GM23338 (cell line): ENCODE data around the gene LRRC27. TPM values are rescaled to one million over a fixed set of nuclear protein-coding genes. Genes with fewer than 3 reads are reported as not detected.

Experiments
- ATAC-seq: fragments of 200-7000 bp; cut with Tn5 transposase; 3 replicates; pipeline ENCODE4 v1.9.1; 2020
- DNase-seq: peaks from one replicate; pipeline ENCODE4 v3.0.0-alpha.2; 2015; ENCODE audit warnings: low spot score
- H2AFZ ChIP-seq: fragments of 200-600 bp; sonication (generic); 2 replicates; pipeline ENCODE4 v1.8.0; 2016; ENCODE audit warnings: antibody characterized with exemption, mild to moderate bottlenecking, moderate library complexity
- H3F3A ChIP-seq: fragments of 200-600 bp; sonication (generic); replicated peaks from 2 replicates; pipeline ENCODE4 v1.8.0; 2017; ENCODE audit warnings: antibody characterized with exemption, mixed run types, low read depth
- H3K27ac ChIP-seq: fragments of 200-600 bp; sonication (generic); 2 replicates; pipeline ENCODE4 v1.6.1; 2016; ENCODE audit warnings: low read depth
- H3K27me3 ChIP-seq: fragments of 200-600 bp; sonication (generic); 2 replicates; pipeline ENCODE4 v1.8.0; 2016; ENCODE audit warnings: mild to moderate bottlenecking, mixed run types, moderate library complexity; ENCODE audit not compliant: insufficient read depth
- H3K36me3 ChIP-seq: fragments of 200-600 bp; sonication (generic); 2 replicates; pipeline ENCODE4 v1.8.0; 2016; ENCODE audit warnings: mild to moderate bottlenecking; ENCODE audit not compliant: insufficient read depth
- H3K4me1 ChIP-seq: fragments of 200-600 bp; sonication (generic); 2 replicates; pipeline ENCODE4 v1.8.0; 2016; ENCODE audit warnings: mild to moderate bottlenecking, moderate library complexity; ENCODE audit not compliant: insufficient read depth
- H3K4me2 ChIP-seq: fragments of 200-600 bp; sonication (generic); 2 replicates; pipeline ENCODE4 v1.7.1; 2017; ENCODE audit warnings: mixed run types
- H3K4me3 ChIP-seq: fragments of 200-600 bp; sonication (generic); 2 replicates; pipeline ENCODE4 v1.6.1; 2016; ENCODE audit warnings: mixed run types
- H3K79me2 ChIP-seq: fragments of 200-600 bp; sonication (generic); replicated peaks from 2 replicates; pipeline ENCODE4 v1.8.0; 2017; ENCODE audit warnings: mild to moderate bottlenecking; ENCODE audit not compliant: insufficient read depth
- H3K9me2 ChIP-seq: fragments of 200-600 bp; sonication (generic); 2 replicates; pipeline ENCODE4 v1.8.0; 2017; ENCODE audit not compliant: insufficient read depth
- H4K20me1 ChIP-seq: fragments of 200-600 bp; sonication (generic); replicated peaks from 2 replicates; pipeline ENCODE4 v1.8.0; 2017; ENCODE audit warnings: mild to moderate bottlenecking; ENCODE audit not compliant: insufficient read depth
- H3K27ac Mint-ChIP-seq: 2 replicates; pipeline ENCODE4 v1.8.0; 2020; ENCODE audit warnings: inconsistent platforms, mild to moderate bottlenecking, moderate library complexity, mixed read lengths
- H3K27me3 Mint-ChIP-seq: 3 replicates; pipeline ENCODE4 v1.8.0; 2022; ENCODE audit warnings: low read depth, mild to moderate bottlenecking, moderate library complexity, mixed read lengths, inconsistent platforms; ENCODE audit not compliant: insufficient read depth, poor library complexity
- H3K36me3 Mint-ChIP-seq: 3 replicates; pipeline ENCODE4 v1.8.0; 2021; ENCODE audit warnings: low read depth, mild to moderate bottlenecking, inconsistent platforms, moderate library complexity, mixed read lengths
- H3K4me1 Mint-ChIP-seq: 3 replicates; pipeline ENCODE4 v1.8.0; 2020; ENCODE audit warnings: mild to moderate bottlenecking, inconsistent platforms, mixed read lengths
- H3K4me3 Mint-ChIP-seq: 3 replicates; pipeline ENCODE4 v1.8.0; 2021; ENCODE audit warnings: moderate library complexity, mild to moderate bottlenecking, inconsistent platforms, mixed read lengths
- H3K9me3 Mint-ChIP-seq: 3 replicates; pipeline ENCODE4 v1.8.0; 2020; ENCODE audit warnings: moderate library complexity, mild to moderate bottlenecking, inconsistent platforms, mixed read lengths
- CREB1 ChIP-seq: fragments of 250-450 bp; sonication (Bioruptor Pico); IDR thresholded peaks from 2 replicates; pipeline ENCODE4 v1.5.0; 2020; ENCODE audit warnings: low read depth, mild to moderate bottlenecking, moderate library complexity
- EZH2 ChIP-seq: fragments of 200-600 bp; sonication (generic); IDR thresholded peaks from one replicate; pipeline ENCODE4 v1.8.0; 2017; ENCODE audit warnings: antibody characterized with exemption, mild to moderate bottlenecking, low read depth; ENCODE audit not compliant: unreplicated experiment
- EZH2phosphoT487 ChIP-seq: fragments of 200-600 bp; sonication (generic); IDR thresholded peaks from one replicate; pipeline ENCODE4 v1.8.1; 2018; ENCODE audit warnings: antibody characterized with exemption; ENCODE audit not compliant: unreplicated experiment
- JUNB ChIP-seq: IDR thresholded peaks from one replicate; pipeline ENCODE4 v1.6.1; 2016; ENCODE audit warnings: antibody characterized with exemption; ENCODE audit not compliant: unreplicated experiment
- NANOG ChIP-seq: IDR thresholded peaks from 2 replicates; pipeline ENCODE4 v1.6.1; 2016; ENCODE audit warnings: antibody characterized with exemption, borderline replicate concordance
- POLR2AphosphoS5 ChIP-seq: IDR thresholded peaks from 2 replicates; pipeline ENCODE4 v1.6.1; 2016; ENCODE audit warnings: antibody characterized with exemption, low read depth
- STAT1 ChIP-seq: IDR thresholded peaks from one replicate; pipeline ENCODE4 v1.6.1; 2016; ENCODE audit warnings: antibody characterized with exemption; ENCODE audit not compliant: unreplicated experiment
- ZNF114 ChIP-seq: fragments of 250-450 bp; sonication (Bioruptor Pico); IDR thresholded peaks from 2 replicates; pipeline ENCODE4 v1.5.0; 2020; ENCODE audit warnings: mild to moderate bottlenecking, moderate library complexity
- ZNF331 ChIP-seq: fragments of 250-450 bp; sonication (Bioruptor Pico); IDR thresholded peaks from 2 replicates; pipeline ENCODE4 v1.5.0; 2020; ENCODE audit warnings: low read depth, mild to moderate bottlenecking, moderate library complexity
- polyA plus RNA-seq: library from polyadenylated mRNA; unstranded; fragments of >200 nt; fragmentation: Nextera tagmentation; extraction: Ambion mirVana; gene quantifications from 2 replicates; pipeline ENCODE4 v1.2.1, GENCODE V29; 2016
- total RNA-seq: library from RNA; depleted of rRNA; stranded (reverse); fragments of >200 nt; shearing (Covaris generic); gene quantifications from 2 replicates; pipeline ENCODE4 v1.2.3, GENCODE V29; 2014
- TF ChIP-seq, protein P1 (sequence below): IDR thresholded peaks from one replicate; pipeline ENCODE4 v1.6.1; 2018; ENCODE audit warnings: antibody characterized with exemption; ENCODE audit not compliant: unreplicated experiment
- TF ChIP-seq, protein P2 (sequence below): fragments of 250-450 bp; sonication (Bioruptor Pico); IDR thresholded peaks from 2 replicates; pipeline ENCODE4 v1.5.0; 2020; ENCODE audit warnings: mild to moderate bottlenecking, moderate library complexity
- TF ChIP-seq, protein P3 (sequence below): IDR thresholded peaks from 2 replicates; pipeline ENCODE4 v1.6.1; 2016; ENCODE audit warnings: antibody characterized with exemption
- TF ChIP-seq, protein P4 (sequence below), 2 experiments: fragments of 200-600 bp in 1 of 2; sonication (generic) in 1 of 2; conservative IDR thresholded peaks; 2 replicates each; pipeline versions ENCODE4 v1.5.1 to v1.6.1; 2016 to 2017; ENCODE audit warnings: antibody characterized with exemption in 2 of 2, low read depth in 2 of 2, mild to moderate bottlenecking in 2 of 2, moderate library complexity in 1 of 2

Gene LRRC27
- total and polyA plus RNA-seq, 2 experiments from 2014 or later: 2.9 to 3.5 TPM

DNA sequence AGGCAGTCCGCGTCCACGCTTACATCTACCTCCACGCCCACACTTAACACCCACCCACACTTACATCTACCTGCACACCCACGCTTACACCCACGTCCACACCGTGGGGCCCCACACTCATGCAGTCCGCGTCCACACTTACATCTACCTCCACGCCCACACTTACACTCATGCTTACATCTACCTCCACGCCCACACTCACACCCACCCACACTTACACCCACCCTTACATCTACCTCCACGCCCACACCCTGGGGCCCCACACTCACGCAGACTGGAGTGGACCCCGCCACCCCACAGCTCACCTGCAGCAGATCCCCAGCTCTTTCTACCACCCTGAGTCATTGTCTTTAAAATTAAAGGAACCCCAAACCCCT is 32.6 kb downstream of the LRRC27 start:
- H2AFZ ChIP-seq: no peak overlapping the region
- Mint-ChIP-seq H3K36me3 (no peaks in the 10 kb centered on the region), H3K4me1 (peaks cover 17% of the 10 kb centered on the region), H3K4me3 (no peak overlapping the region), H3K27me3 (peaks cover 9% of the 10 kb centered on the region), H3K27ac (no peak overlapping the region), H3K9me3 (no peaks in the 10 kb centered on the region)
- H3K79me2 ChIP-seq: no peaks in the 10 kb centered on the region
- no peak for ATAC-seq
- H3K9me2 ChIP-seq: no peaks in the 10 kb centered on the region
- no peak for DNase-seq
- TF ChIP-seq, protein P1, sequence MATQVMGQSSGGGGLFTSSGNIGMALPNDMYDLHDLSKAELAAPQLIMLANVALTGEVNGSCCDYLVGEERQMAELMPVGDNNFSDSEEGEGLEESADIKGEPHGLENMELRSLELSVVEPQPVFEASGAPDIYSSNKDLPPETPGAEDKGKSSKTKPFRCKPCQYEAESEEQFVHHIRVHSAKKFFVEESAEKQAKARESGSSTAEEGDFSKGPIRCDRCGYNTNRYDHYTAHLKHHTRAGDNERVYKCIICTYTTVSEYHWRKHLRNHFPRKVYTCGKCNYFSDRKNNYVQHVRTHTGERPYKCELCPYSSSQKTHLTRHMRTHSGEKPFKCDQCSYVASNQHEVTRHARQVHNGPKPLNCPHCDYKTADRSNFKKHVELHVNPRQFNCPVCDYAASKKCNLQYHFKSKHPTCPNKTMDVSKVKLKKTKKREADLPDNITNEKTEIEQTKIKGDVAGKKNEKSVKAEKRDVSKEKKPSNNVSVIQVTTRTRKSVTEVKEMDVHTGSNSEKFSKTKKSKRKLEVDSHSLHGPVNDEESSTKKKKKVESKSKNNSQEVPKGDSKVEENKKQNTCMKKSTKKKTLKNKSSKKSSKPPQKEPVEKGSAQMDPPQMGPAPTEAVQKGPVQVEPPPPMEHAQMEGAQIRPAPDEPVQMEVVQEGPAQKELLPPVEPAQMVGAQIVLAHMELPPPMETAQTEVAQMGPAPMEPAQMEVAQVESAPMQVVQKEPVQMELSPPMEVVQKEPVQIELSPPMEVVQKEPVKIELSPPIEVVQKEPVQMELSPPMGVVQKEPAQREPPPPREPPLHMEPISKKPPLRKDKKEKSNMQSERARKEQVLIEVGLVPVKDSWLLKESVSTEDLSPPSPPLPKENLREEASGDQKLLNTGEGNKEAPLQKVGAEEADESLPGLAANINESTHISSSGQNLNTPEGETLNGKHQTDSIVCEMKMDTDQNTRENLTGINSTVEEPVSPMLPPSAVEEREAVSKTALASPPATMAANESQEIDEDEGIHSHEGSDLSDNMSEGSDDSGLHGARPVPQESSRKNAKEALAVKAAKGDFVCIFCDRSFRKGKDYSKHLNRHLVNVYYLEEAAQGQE: no peak
- TF ChIP-seq EZH2phosphoT487 (no peak), EZH2 (no peak), ZNF331 (CRISPR knock-in tag) (no peak), NANOG (no peak), JUNB (no peak), ZNF114 (CRISPR knock-in tag) (no peak), CREB1 (CRISPR knock-in tag) (no peak), POLR2AphosphoS5 (no peak), STAT1 (no peak)
- TF ChIP-seq, protein P2, sequence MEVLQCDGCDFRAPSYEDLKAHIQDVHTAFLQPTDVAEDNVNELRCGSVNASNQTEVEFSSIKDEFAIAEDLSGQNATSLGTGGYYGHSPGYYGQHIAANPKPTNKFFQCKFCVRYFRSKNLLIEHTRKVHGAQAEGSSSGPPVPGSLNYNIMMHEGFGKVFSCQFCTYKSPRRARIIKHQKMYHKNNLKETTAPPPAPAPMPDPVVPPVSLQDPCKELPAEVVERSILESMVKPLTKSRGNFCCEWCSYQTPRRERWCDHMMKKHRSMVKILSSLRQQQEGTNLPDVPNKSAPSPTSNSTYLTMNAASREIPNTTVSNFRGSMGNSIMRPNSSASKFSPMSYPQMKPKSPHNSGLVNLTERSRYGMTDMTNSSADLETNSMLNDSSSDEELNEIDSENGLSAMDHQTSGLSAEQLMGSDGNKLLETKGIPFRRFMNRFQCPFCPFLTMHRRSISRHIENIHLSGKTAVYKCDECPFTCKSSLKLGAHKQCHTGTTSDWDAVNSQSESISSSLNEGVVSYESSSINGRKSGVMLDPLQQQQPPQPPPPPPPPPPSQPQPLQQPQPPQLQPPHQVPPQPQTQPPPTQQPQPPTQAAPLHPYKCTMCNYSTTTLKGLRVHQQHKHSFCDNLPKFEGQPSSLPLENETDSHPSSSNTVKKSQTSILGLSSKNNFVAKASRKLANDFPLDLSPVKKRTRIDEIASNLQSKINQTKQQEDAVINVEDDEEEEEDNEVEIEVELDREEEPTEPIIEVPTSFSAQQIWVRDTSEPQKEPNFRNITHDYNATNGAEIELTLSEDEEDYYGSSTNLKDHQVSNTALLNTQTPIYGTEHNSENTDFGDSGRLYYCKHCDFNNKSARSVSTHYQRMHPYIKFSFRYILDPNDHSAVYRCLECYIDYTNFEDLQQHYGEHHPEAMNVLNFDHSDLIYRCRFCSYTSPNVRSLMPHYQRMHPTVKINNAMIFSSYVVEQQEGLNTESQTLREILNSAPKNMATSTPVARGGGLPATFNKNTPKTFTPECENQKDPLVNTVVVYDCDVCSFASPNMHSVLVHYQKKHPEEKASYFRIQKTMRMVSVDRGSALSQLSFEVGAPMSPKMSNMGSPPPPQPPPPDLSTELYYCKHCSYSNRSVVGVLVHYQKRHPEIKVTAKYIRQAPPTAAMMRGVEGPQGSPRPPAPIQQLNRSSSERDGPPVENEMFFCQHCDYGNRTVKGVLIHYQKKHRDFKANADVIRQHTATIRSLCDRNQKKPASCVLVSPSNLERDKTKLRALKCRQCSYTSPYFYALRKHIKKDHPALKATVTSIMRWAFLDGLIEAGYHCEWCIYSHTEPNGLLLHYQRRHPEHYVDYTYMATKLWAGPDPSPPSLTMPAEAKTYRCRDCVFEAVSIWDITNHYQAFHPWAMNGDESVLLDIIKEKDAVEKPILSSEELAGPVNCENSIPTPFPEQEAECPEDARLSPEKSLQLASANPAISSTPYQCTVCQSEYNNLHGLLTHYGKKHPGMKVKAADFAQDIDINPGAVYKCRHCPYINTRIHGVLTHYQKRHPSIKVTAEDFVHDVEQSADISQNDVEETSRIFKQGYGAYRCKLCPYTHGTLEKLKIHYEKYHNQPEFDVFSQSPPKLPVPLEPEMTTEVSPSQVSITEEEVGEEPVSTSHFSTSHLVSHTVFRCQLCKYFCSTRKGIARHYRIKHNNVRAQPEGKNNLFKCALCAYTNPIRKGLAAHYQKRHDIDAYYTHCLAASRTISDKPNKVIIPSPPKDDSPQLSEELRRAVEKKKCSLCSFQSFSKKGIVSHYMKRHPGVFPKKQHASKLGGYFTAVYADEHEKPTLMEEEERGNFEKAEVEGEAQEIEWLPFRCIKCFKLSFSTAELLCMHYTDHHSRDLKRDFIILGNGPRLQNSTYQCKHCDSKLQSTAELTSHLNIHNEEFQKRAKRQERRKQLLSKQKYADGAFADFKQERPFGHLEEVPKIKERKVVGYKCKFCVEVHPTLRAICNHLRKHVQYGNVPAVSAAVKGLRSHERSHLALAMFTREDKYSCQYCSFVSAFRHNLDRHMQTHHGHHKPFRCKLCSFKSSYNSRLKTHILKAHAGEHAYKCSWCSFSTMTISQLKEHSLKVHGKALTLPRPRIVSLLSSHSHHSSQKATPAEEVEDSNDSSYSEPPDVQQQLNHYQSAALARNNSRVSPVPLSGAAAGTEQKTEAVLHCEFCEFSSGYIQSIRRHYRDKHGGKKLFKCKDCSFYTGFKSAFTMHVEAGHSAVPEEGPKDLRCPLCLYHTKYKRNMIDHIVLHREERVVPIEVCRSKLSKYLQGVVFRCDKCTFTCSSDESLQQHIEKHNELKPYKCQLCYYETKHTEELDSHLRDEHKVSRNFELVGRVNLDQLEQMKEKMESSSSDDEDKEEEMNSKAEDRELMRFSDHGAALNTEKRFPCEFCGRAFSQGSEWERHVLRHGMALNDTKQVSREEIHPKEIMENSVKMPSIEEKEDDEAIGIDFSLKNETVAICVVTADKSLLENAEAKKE (CRISPR knock-in tag): no peak
- TF ChIP-seq, protein P3, sequence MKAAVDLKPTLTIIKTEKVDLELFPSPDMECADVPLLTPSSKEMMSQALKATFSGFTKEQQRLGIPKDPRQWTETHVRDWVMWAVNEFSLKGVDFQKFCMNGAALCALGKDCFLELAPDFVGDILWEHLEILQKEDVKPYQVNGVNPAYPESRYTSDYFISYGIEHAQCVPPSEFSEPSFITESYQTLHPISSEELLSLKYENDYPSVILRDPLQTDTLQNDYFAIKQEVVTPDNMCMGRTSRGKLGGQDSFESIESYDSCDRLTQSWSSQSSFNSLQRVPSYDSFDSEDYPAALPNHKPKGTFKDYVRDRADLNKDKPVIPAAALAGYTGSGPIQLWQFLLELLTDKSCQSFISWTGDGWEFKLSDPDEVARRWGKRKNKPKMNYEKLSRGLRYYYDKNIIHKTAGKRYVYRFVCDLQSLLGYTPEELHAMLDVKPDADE: no peak
- TF ChIP-seq, protein P4, sequence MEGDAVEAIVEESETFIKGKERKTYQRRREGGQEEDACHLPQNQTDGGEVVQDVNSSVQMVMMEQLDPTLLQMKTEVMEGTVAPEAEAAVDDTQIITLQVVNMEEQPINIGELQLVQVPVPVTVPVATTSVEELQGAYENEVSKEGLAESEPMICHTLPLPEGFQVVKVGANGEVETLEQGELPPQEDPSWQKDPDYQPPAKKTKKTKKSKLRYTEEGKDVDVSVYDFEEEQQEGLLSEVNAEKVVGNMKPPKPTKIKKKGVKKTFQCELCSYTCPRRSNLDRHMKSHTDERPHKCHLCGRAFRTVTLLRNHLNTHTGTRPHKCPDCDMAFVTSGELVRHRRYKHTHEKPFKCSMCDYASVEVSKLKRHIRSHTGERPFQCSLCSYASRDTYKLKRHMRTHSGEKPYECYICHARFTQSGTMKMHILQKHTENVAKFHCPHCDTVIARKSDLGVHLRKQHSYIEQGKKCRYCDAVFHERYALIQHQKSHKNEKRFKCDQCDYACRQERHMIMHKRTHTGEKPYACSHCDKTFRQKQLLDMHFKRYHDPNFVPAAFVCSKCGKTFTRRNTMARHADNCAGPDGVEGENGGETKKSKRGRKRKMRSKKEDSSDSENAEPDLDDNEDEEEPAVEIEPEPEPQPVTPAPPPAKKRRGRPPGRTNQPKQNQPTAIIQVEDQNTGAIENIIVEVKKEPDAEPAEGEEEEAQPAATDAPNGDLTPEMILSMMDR (conservative IDR thresholded peaks at IDR 0.05; ENCODE audit: low read depth in 2 of 2): no peak
- H3K27me3 ChIP-seq: no peaks in the 10 kb centered on the region
- H3K4me1 ChIP-seq: no peaks in the 10 kb centered on the region
- no peaks in the 10 kb centered on the region for H3K36me3 ChIP-seq
- no peak overlapping the region for H3K27ac ChIP-seq
- H3K4me2 ChIP-seq: no peak overlapping the region
- 0 out of 2 replicates have a peak, but pooled peaks cover 3% of the 10 kb centered on the region for H3F3A ChIP-seq
- no peaks in the 10 kb centered on the region for H4K20me1 ChIP-seq
- no peak overlapping the region for H3K4me3 ChIP-seq
